Smooth muscle cell (in vitro differentiated cells): ENCODE results near the gene CD28. TPM values are rescaled to one million over a fixed set of nuclear protein-coding genes. Genes with fewer than 3 reads are reported as not detected.
"Not testable (repeated sequence)": the region's sequence is repeated elsewhere in the genome, so short reads cannot be mapped to it uniquely, and the experiment has no call there.

ENCODE experiments used
- DNase-seq: peaks from one replicate; lab custom pipeline; 2025; ENCODE audit not compliant: unreplicated experiment; lab: John Stamatoyannopoulos, UW
- H2AFZ ChIP-seq: fragments of 200-600 bp; sonication (generic); 2 replicates; pipeline ENCODE4 v1.6.0; 2016; ENCODE audit warnings: antibody characterized with exemption, low read depth, mild to moderate bottlenecking
- H3F3A ChIP-seq: fragments of 200-600 bp; sonication (generic); 2 replicates; pipeline ENCODE4 v1.6.0; 2017; ENCODE audit warnings: antibody characterized with exemption, low read depth
- H3K27ac ChIP-seq: fragments of 200-600 bp; sonication (generic); 2 replicates; pipeline ENCODE4 v1.5.1; 2016; ENCODE audit warnings: low read depth, mild to moderate bottlenecking
- H3K27me3 ChIP-seq: fragments of 200-600 bp; sonication (generic); 2 replicates; pipeline ENCODE4 v1.6.1; 2016; ENCODE audit warnings: low read depth, mild to moderate bottlenecking
- H3K36me3 ChIP-seq: fragments of 200-600 bp; sonication (generic); 2 replicates; pipeline ENCODE4 v1.5.1; 2016; ENCODE audit warnings: low read depth
- H3K4me1 ChIP-seq: fragments of 200-600 bp; sonication (generic); 2 replicates; pipeline ENCODE4 v1.5.1; 2016; ENCODE audit warnings: low read depth
- H3K4me2 ChIP-seq: fragments of 200-600 bp; sonication (generic); 2 replicates; pipeline ENCODE4 v1.6.0; 2016; ENCODE audit warnings: mild to moderate bottlenecking
- H3K4me3 ChIP-seq: fragments of 200-600 bp; sonication (generic); 2 replicates; pipeline ENCODE4 v1.5.1; 2016; ENCODE audit warnings: mild to moderate bottlenecking
- H3K79me2 ChIP-seq: fragments of 200-600 bp; sonication (generic); 2 replicates; pipeline ENCODE4 v1.6.0; 2016; ENCODE audit warnings: low read depth, mild to moderate bottlenecking
- H3K9ac ChIP-seq: fragments of 200-600 bp; sonication (generic); 2 replicates; pipeline ENCODE4 v1.6.0; 2016; ENCODE audit warnings: low read depth
- H3K9me3 ChIP-seq: fragments of 200-600 bp; sonication (generic); replicated peaks from 2 replicates; pipeline ENCODE4 v1.5.1; 2016; ENCODE audit warnings: low read depth
- H4K20me1 ChIP-seq: fragments of 200-600 bp; sonication (generic); 2 replicates; pipeline ENCODE4 v1.6.0; 2016; ENCODE audit warnings: low read depth
- CTCF ChIP-seq: fragments of 200-600 bp; sonication (generic); IDR thresholded peaks from 2 replicates; pipeline ENCODE4 v1.5.1; 2017; ENCODE audit warnings: borderline replicate concordance, mild to moderate bottlenecking, antibody characterized with exemption; ENCODE audit not compliant: insufficient read depth, poor library complexity, severe bottlenecking
- WGBS: methylation state at CpG from one replicate; pipeline ENCODE4 v1.1.7; 2016; ENCODE audit warnings: low lambda C conversion rate; 5-methylcytosine and 5-hydroxymethylcytosine counted together
- polyA plus RNA-seq: library from polyadenylated mRNA; unstranded; fragments of >200 nt; fragmentation: Nextera tagmentation; extraction: Ambion mirVana; gene quantifications from 2 replicates; pipeline ENCODE4 v1.2.1, GENCODE V29; 2016
- small RNA-seq: library from RNA; depleted of rRNA; stranded (forward); fragments of <200 nt; gene quantifications from one replicate; pipeline ENCODE3, GENCODE V24; 2014
- total RNA-seq: library from RNA; depleted of rRNA; stranded (reverse); fragments of >200 nt; gene quantifications from 2 replicates; pipeline ENCODE4 v1.2.3, GENCODE V29; 2014

CD28 gene
- total and polyA plus RNA-seq, 2 experiments from 2014 or later: not detected

GRCh38 chr2:203785391-203786110, 79.1 kb downstream of the CD28 start:
- H3K79me2 ChIP-seq, H3K4me2 ChIP-seq, H3K4me3 ChIP-seq, H3K27ac ChIP-seq, DNase-seq, H3K4me1 ChIP-seq, H3K36me3 ChIP-seq, H4K20me1 ChIP-seq, H3K27me3 ChIP-seq, H3K9ac ChIP-seq, H3F3A ChIP-seq, H2AFZ ChIP-seq, H3K9me3 ChIP-seq: not testable (repeated sequence)
- WGBS: 98% methylated on average over 18 of the region's 43 CpGs

GRCh38 chr2:203786549-203787351, 80.3 kb downstream of the CD28 start:
- no peak overlapping the region for H3K9ac ChIP-seq
- 79% methylated on average over 6 of the region's 6 CpGs for WGBS

GRCh38 chr2:203787979-203788378, 81.5 kb downstream of the CD28 start:
- H2AFZ ChIP-seq: no peak overlapping the region
- H3K4me2 ChIP-seq: no peak overlapping the region
- H3K4me3 ChIP-seq: no peak overlapping the region
- H3K4me1 ChIP-seq: no peaks in the 10 kb centered on the region
- H3K9me3 ChIP-seq: no peaks in the 10 kb centered on the region
- no peak overlapping the region for H3K9ac ChIP-seq
- H3K27me3 ChIP-seq: no peaks in the 10 kb centered on the region
- WGBS: 97% methylated on average over 2 of the region's 2 CpGs
- DNase-seq: no peak
- no peaks in the 10 kb centered on the region for H3K36me3 ChIP-seq
- H4K20me1 ChIP-seq: no peaks in the 10 kb centered on the region
- no peak for TF ChIP-seq CTCF
- no peaks in the 10 kb centered on the region for H3K79me2 ChIP-seq
- peaks cover 7% of the 10 kb centered on the region for H3F3A ChIP-seq
- H3K27ac ChIP-seq: no peak overlapping the region

More at GRCh38 chr2:203786549-203787351, 80.3 kb downstream of the CD28 start:
- Histone ChIP-seq H3K4me2 (no peak overlapping the region), H3K9me3 (no peaks in the 10 kb centered on the region), H4K20me1 (no peaks in the 10 kb centered on the region), H3K27ac (no peak overlapping the region), H2AFZ (no peak overlapping the region), H3K4me1 (no peaks in the 10 kb centered on the region), H3K4me3 (no peak overlapping the region), H3F3A (peaks cover 7% of the 10 kb centered on the region), H3K27me3 (no peaks in the 10 kb centered on the region), H3K36me3 (no peaks in the 10 kb centered on the region), H3K79me2 (no peaks in the 10 kb centered on the region)
- TF ChIP-seq CTCF: no peak
- DNase-seq: no peak

Small RNA genes within 50 kb of the gene (small RNA-seq; reads per million reads assigned to genes)
- gene AC125238.1 (not detected), gene RNU6-474P (0.08 reads per million)

Other genes starting within 250 kb of the CD28 start
- gene RAPH1, start 171.3 kb upstream of the CD28 start, total RNA-seq: 15.1 and 22.3 TPM in 2 replicates
- gene RAPH1, start 171.3 kb upstream of the CD28 start, polyA plus RNA-seq: 6.8 and 8.5 TPM in 2 replicates
- not detected in 2 replicates for gene CTLA4, start 161.1 kb downstream of the CD28 start, total RNA-seq
- not detected in 2 replicates for gene CTLA4, start 161.1 kb downstream of the CD28 start, polyA plus RNA-seq
- gene ICOS, start 230.1 kb downstream of the CD28 start, total RNA-seq: not detected in 2 replicates
- gene ICOS, start 230.1 kb downstream of the CD28 start, polyA plus RNA-seq: not detected in 2 replicates